GM18505 (cell line): Measurements from ENCODE around the gene FAM120C.

ENCODE experiments used
- ATAC-seq: cut with Tn5 transposase; IDR thresholded peaks from one replicate; pipeline ENCODE4 v1.9.1; 2021; ENCODE audit not compliant: unreplicated experiment
- POLR2A ChIP-seq: IDR thresholded peaks from 4 replicates; pipeline ENCODE4 v1.6.1; 2011; ENCODE audit warnings: borderline replicate concordance; ENCODE audit not compliant: insufficient read depth, insufficient read length; ENCODE audit errors: extremely low read depth

The FAM120C gene

GRCh38 chrX:54043541-54044125 is 139.4 kb downstream of the FAM120C start:
- peak; percentile 13 for ATAC-seq

GRCh38 chrX:54043056-54043455 is 140.0 kb downstream of the FAM120C start:
- ATAC-seq: no peak
- TF ChIP-seq POLR2A: no peak

More at GRCh38 chrX:54043541-54044125, 139.4 kb downstream of the FAM120C start:
- TF ChIP-seq POLR2A: peak; percentile 35

- no peak for ATAC-seq
- no peak for TF ChIP-seq POLR2A
Observed at GRCh38 chrX:54042609-54043021, 140.4 kb downstream of the FAM120C start.

GRCh38 chrX:54030329-54030728 is 152.7 kb downstream of the FAM120C start:
- ATAC-seq: no peak
- TF ChIP-seq POLR2A: no peak

- ATAC-seq: no peak
- TF ChIP-seq POLR2A: no peak
Observed at GRCh38 chrX:54029529-54030143, 153.4 kb downstream of the FAM120C start.

- ATAC-seq: no peak
- TF ChIP-seq POLR2A: no peak
Observed at GRCh38 chrX:54024350-54024749, 158.7 kb downstream of the FAM120C start.
